HepG2 (cell line): ENCODE results near the gene FUT6. TPM values are rescaled to one million over a fixed set of nuclear protein-coding genes. Genes with fewer than 3 reads are reported as not detected.

Experiments used
- ARNT2 ChIP-seq: sonication (generic); formaldehyde crosslinking; IDR thresholded peaks from 2 replicates; pipeline ENCODE4 v1.8.0; 2022; ENCODE audit warnings: mild to moderate bottlenecking, low read depth, missing genetic modification reagents, moderate library complexity
- BRF2 ChIP-seq: sonication (generic); formaldehyde crosslinking; IDR thresholded peaks from 2 replicates; pipeline ENCODE4 v1.8.1; 2022; ENCODE audit warnings: mild to moderate bottlenecking, missing genetic modification reagents
- HMGA1 ChIP-seq: sonication (generic); formaldehyde crosslinking; conservative IDR thresholded peaks from 2 replicates; pipeline ENCODE4 v1.4.0; 2020; ENCODE audit warnings: missing genetic modification reagents
- HNRNPH1 ChIP-seq: fragments of 200-400 bp; formaldehyde crosslinking; optimal IDR thresholded peaks from 2 replicates; pipeline ENCODE3; 2017; ENCODE audit warnings: mild to moderate bottlenecking, low read depth, low read length
- KAT7 ChIP-seq: IDR thresholded peaks from 2 replicates; pipeline ENCODE4 v1.6.1; 2018; ENCODE audit warnings: borderline replicate concordance, missing compliant biosample characterization
- MAFK ChIP-seq, 2 experiments: IDR thresholded peaks in 1 of 2; conservative IDR thresholded peaks in 1 of 2; 2 replicates each; pipeline ENCODE4 v1.6.1; 2011; ENCODE audit warnings: improper control_type of control experiment in 2 of 2, low read length in 2 of 2
- MBNL3 ChIP-seq: fragments of 250-450 bp; sonication (Bioruptor Pico); conservative IDR thresholded peaks from 2 replicates; pipeline ENCODE4 v1.8.0; 2022; ENCODE audit warnings: mild to moderate bottlenecking, inconsistent platforms
- MED13 ChIP-seq: sonication (generic); formaldehyde crosslinking; IDR thresholded peaks from 2 replicates; pipeline ENCODE4 v1.5.0; 2020; ENCODE audit warnings: missing genetic modification reagents
- MIER3 ChIP-seq: IDR thresholded peaks from 2 replicates; pipeline ENCODE4 v1.6.1; 2016; ENCODE audit warnings: missing compliant biosample characterization, borderline replicate concordance
- MTF1 ChIP-seq: sonication (generic); formaldehyde crosslinking; IDR thresholded peaks from 2 replicates; pipeline ENCODE4 v1.5.0; 2020; ENCODE audit warnings: missing genetic modification reagents
- NRL ChIP-seq: sonication (generic); formaldehyde crosslinking; IDR thresholded peaks from 2 replicates; pipeline ENCODE4 v1.5.0; 2020; ENCODE audit warnings: missing genetic modification reagents, mild to moderate bottlenecking, moderate library complexity, borderline replicate concordance
- SIX4 ChIP-seq: sonication (generic); formaldehyde crosslinking; IDR thresholded peaks from 2 replicates; pipeline ENCODE4 v1.4.0; 2020; ENCODE audit warnings: missing genetic modification reagents
- SPEN ChIP-seq: sonication (generic); formaldehyde crosslinking; IDR thresholded peaks from 2 replicates; pipeline ENCODE4 v1.5.1; 2020; ENCODE audit warnings: low read depth, mild to moderate bottlenecking, missing genetic modification reagents
- SRSF4 ChIP-seq: fragments of 200-400 bp; formaldehyde crosslinking; IDR thresholded peaks from one replicate; pipeline ENCODE4 v1.6.1; 2018; ENCODE audit warnings: mild to moderate bottlenecking, low read depth, low read length, moderate library complexity; ENCODE audit not compliant: poor library complexity, severe bottlenecking
- TP53 ChIP-seq: sonication (generic); formaldehyde crosslinking; conservative IDR thresholded peaks from 2 replicates; pipeline ENCODE4 v1.4.0; 2020; ENCODE audit warnings: missing genetic modification reagents
- ZFP41 ChIP-seq: sonication (generic); formaldehyde crosslinking; IDR thresholded peaks from 2 replicates; pipeline ENCODE4 v1.4.0; 2020; ENCODE audit warnings: mild to moderate bottlenecking, missing genetic modification reagents, borderline replicate concordance
- ZHX1 ChIP-seq: sonication (generic); formaldehyde crosslinking; IDR thresholded peaks from 2 replicates; pipeline ENCODE4 v1.8.1; 2022; ENCODE audit warnings: low read depth, mild to moderate bottlenecking, missing genetic modification reagents
- ZNF121 ChIP-seq: sonication (generic); formaldehyde crosslinking; IDR thresholded peaks from 2 replicates; pipeline ENCODE4 v1.5.0; 2020; ENCODE audit warnings: mild to moderate bottlenecking, missing genetic modification reagents
- ZNF205 ChIP-seq: IDR thresholded peaks from 2 replicates; pipeline ENCODE4 v1.6.1; 2018; ENCODE audit warnings: missing biosample characterization, missing genetic modification reagents
- ZNF513 ChIP-seq: sonication (generic); formaldehyde crosslinking; conservative IDR thresholded peaks from 2 replicates; pipeline ENCODE4 v1.5.0; 2020; ENCODE audit warnings: missing genetic modification reagents
- ZSCAN30 ChIP-seq: sonication (generic); formaldehyde crosslinking; IDR thresholded peaks from 2 replicates; pipeline ENCODE4 v1.5.0; 2020; ENCODE audit warnings: mild to moderate bottlenecking, missing genetic modification reagents
- polyA plus RNA-seq, 8 experiments: library from polyadenylated mRNA; depleted of rRNA in 3 of 8; stranded (reverse) in 7 of 8; unstranded in 1 of 8; fragments of >200 nt; fragmentation: Illumina TruSeq in 4 of 8; extraction: Trizol in 4 of 8; gene quantifications; 2 replicates each; pipeline versions ENCODE4 v1.2.1 to v1.2.3, GENCODE V29; 2011 to 2016; ENCODE audit warnings: low read depth in 4 of 8, missing spikeins in 1 of 8, mixed read lengths in 1 of 8; ENCODE audit not compliant: insufficient read depth in 1 of 8
- total RNA-seq, 5 experiments: library from RNA; depleted of rRNA; stranded (reverse); fragments of >200 nt; fragmentation: Illumina TruSeq; extraction: Trizol; gene quantifications; 2 replicates each; pipeline ENCODE4 v1.2.3, GENCODE V29; 2016; ENCODE audit warnings: low read depth in 1 of 5
- TF ChIP-seq, protein P1 (sequence below): sonication (generic); formaldehyde crosslinking; IDR thresholded peaks from 2 replicates; pipeline ENCODE4 v1.8.1; 2023; ENCODE audit warnings: mild to moderate bottlenecking, missing genetic modification reagents
- TF ChIP-seq, protein P2 (sequence below): sonication (generic); formaldehyde crosslinking; IDR thresholded peaks from 2 replicates; pipeline ENCODE4 v1.8.1; 2023; ENCODE audit warnings: mild to moderate bottlenecking, missing genetic modification reagents

The FUT6 gene
- total and polyA plus RNA-seq, 2 of the 13 experiments (the other 11 are each of a cell fraction or from before 2014, with no cell fraction given): 8.2 to 27.7 TPM

DNA sequence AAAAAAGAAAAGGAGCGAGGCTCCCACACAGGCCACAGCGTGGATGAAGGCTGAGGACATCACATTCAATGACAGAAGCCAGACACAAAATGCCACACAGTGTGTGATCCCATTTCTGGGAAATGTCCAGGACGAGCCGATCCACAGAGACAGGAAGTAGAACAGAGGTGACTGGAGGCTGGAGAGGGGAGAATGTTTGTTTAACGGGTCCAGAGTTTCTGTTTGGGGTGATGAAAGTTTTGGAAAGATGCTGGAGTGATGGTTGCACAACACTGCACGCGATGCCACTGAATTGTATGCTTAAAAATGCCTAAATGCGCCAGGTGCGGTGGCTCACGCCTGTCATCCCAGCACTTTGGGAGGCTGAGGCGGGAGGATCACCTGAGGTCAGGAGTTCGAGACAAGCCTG, 31.5 kb upstream of the FUT6 start (continued):
- TF ChIP-seq ZNF513 (CRISPR knock-in tag) (no peak), BRF2 (CRISPR knock-in tag) (0 out of 2 replicates have a peak, but pooled peaks have one; percentile 53), NRL (CRISPR knock-in tag) (no peak), HNRNPH1 (no peak), MTF1 (CRISPR knock-in tag) (no peak), MBNL3 (CRISPR knock-in tag) (no peak), MAFK (conservative IDR thresholded peaks at IDR 0.05 in 1 of 2, IDR thresholded peaks at IDR 0.05 in 1 of 2; ENCODE audit: low read length in 2 of 2) (no peak), ZHX1 (peak; percentile 81; the same call in 1 of the 2 replicates), ZSCAN30 (CRISPR knock-in tag) (no peak), MIER3 (CRISPR knock-in tag) (peak; percentile 99), KAT7 (CRISPR knock-in tag) (peak; percentile 78; the same call in 1 of the 2 replicates), ARNT2 (CRISPR knock-in tag) (no peak; the same call in 1 of the 2 replicates), SIX4 (CRISPR knock-in tag) (peak; percentile 82), ZFP41 (no peak), MED13 (CRISPR knock-in tag) (no peak), ZNF205 (CRISPR knock-in tag) (peak; percentile 93), ZNF121 (CRISPR knock-in tag) (peak; percentile 88), SPEN (CRISPR knock-in tag) (peak; percentile 80; the same call in 1 of the 2 replicates), HMGA1 (CRISPR knock-in tag) (no peak), SRSF4 (no peak), TP53 (CRISPR knock-in tag) (no peak; the same call in 1 of the 2 replicates)
- TF ChIP-seq, protein P1, sequence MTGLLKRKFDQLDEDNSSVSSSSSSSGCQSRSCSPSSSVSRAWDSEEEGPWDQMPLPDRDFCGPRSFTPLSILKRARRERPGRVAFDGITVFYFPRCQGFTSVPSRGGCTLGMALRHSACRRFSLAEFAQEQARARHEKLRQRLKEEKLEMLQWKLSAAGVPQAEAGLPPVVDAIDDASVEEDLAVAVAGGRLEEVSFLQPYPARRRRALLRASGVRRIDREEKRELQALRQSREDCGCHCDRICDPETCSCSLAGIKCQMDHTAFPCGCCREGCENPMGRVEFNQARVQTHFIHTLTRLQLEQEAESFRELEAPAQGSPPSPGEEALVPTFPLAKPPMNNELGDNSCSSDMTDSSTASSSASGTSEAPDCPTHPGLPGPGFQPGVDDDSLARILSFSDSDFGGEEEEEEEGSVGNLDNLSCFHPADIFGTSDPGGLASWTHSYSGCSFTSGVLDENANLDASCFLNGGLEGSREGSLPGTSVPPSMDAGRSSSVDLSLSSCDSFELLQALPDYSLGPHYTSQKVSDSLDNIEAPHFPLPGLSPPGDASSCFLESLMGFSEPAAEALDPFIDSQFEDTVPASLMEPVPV (CRISPR knock-in tag): no peak
- TF ChIP-seq, protein P2, sequence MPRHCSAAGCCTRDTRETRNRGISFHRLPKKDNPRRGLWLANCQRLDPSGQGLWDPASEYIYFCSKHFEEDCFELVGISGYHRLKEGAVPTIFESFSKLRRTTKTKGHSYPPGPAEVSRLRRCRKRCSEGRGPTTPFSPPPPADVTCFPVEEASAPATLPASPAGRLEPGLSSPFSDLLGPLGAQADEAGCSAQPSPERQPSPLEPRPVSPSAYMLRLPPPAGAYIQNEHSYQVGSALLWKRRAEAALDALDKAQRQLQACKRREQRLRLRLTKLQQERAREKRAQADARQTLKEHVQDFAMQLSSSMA (CRISPR knock-in tag): no peak
